ENCODE data around the gene KRTAP12-3.

DNA sequence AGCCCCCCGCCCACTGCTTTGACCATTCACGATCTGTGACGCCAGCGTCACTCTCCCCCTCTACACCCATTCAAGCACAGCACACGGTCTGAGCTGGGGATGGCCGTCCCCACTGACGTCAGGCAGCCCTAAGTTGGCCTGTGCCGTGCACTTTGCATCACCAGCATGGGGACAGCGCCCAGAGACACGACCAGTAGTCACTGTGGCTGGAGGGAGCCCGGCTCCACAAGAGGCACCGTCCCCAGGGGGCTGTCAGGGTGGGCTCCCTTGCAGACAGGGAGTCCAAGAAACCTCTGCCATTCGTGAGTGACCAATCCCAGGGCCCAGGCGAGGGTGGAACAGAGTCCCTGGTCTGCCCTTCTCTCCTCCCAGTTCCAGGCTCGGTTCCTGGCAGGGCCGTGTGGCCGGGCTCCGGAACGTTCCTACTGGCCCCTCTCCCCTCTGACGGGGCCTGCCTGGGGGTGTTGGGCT lies 43.5 kb upstream of the KRTAP12-3 start:
- TF ChIP-seq CTCF (IDR thresholded peaks at IDR 0.05) (no peak), EZH2 (IDR thresholded peaks at IDR 0.05; ENCODE audit: borderline replicate concordance, insufficient read depth, low read depth, low read length, poor library complexity, severe bottlenecking) (no peak)
